MM.1S (cell line): ENCODE data around the gene DGKG.

Experiments used
- DNase-seq: peaks from one replicate; pipeline ENCODE4 v3.0.0-alpha.2; 2015
- H2AFZ ChIP-seq: fragments of 300-600 bp; sonication (generic); 2 replicates; pipeline ENCODE4 v1.6.0; 2016; ENCODE audit warnings: antibody characterized with exemption, low read length
- H3F3A ChIP-seq: fragments of 300-600 bp; sonication (generic); 2 replicates; pipeline ENCODE4 v1.6.1; 2016; ENCODE audit warnings: mild to moderate bottlenecking, antibody characterized with exemption, low read length, moderate library complexity, mixed read lengths; ENCODE audit not compliant: insufficient read depth
- H3K27ac ChIP-seq: fragments of 300-600 bp; sonication (generic); 2 replicates; pipeline ENCODE4 v1.5.1; 2016; ENCODE audit warnings: mild to moderate bottlenecking, low read length
- H3K27me3 ChIP-seq: fragments of 300-600 bp; sonication (generic); replicated peaks from 2 replicates; pipeline ENCODE4 v1.6.0; 2016; ENCODE audit warnings: low read length; ENCODE audit not compliant: insufficient read depth
- H3K36me3 ChIP-seq: fragments of 300-600 bp; sonication (generic); replicated peaks from 2 replicates; pipeline ENCODE4 v1.6.1; 2016; ENCODE audit warnings: mild to moderate bottlenecking, low read length, mixed read lengths; ENCODE audit not compliant: insufficient read depth
- H3K4me1 ChIP-seq: fragments of 300-600 bp; sonication (generic); 2 replicates; pipeline ENCODE4 v1.6.1; 2016; ENCODE audit warnings: low read length, mixed read lengths
- H3K4me2 ChIP-seq: fragments of 300-600 bp; sonication (generic); 2 replicates; pipeline ENCODE4 v1.6.0; 2016; ENCODE audit warnings: low read depth, low read length
- H3K4me3 ChIP-seq: fragments of 300-600 bp; sonication (generic); 2 replicates; pipeline ENCODE4 v1.5.1; 2016; ENCODE audit warnings: low read length, mixed read lengths
- H3K79me2 ChIP-seq: fragments of 300-600 bp; sonication (generic); 2 replicates; pipeline ENCODE4 v1.6.1; 2016; ENCODE audit warnings: mixed run types, low read length, mixed read lengths
- H3K9ac ChIP-seq: fragments of 300-600 bp; sonication (generic); 2 replicates; pipeline ENCODE4 v1.6.1; 2016; ENCODE audit warnings: low read length, mixed read lengths
- H3K9me2 ChIP-seq: fragments of 300-600 bp; sonication (generic); replicated peaks from 2 replicates; pipeline ENCODE4 v1.6.1; 2016; ENCODE audit warnings: mild to moderate bottlenecking, low read length, mixed read lengths; ENCODE audit not compliant: insufficient read depth
- H3K9me3 ChIP-seq: fragments of 300-600 bp; sonication (generic); replicated peaks from 2 replicates; pipeline ENCODE4 v1.6.1; 2016; ENCODE audit warnings: mild to moderate bottlenecking, low read length, mixed read lengths; ENCODE audit not compliant: insufficient read depth
- H4K20me1 ChIP-seq: fragments of 300-600 bp; sonication (generic); 2 replicates; pipeline ENCODE4 v1.6.1; 2016; ENCODE audit warnings: mild to moderate bottlenecking, low read length, moderate library complexity, mixed read lengths; ENCODE audit not compliant: insufficient read depth
- CTCF ChIP-seq: fragments of 300-600 bp; sonication (generic); IDR thresholded peaks from 2 replicates; pipeline ENCODE4 v1.5.1; 2016; ENCODE audit warnings: antibody characterized with exemption, low read length, mixed read lengths
- EZH2 ChIP-seq: fragments of 300-600 bp; sonication (generic); optimal IDR thresholded peaks from 2 replicates; pipeline ENCODE3; 2017; ENCODE audit warnings: low read depth, mild to moderate bottlenecking, antibody characterized with exemption, low read length, mixed read lengths
- EZH2phosphoT487 ChIP-seq: fragments of 300-600 bp; sonication (generic); IDR thresholded peaks from 2 replicates; pipeline ENCODE4 v1.6.1; 2018; ENCODE audit warnings: antibody characterized with exemption, low read length

DGKG gene

GRCh38 chr3:186254676-186255650 is 107.1 kb downstream of the DGKG start:
- Histone ChIP-seq H3K9me3 (no peaks in the 10 kb centered on the region), H3F3A (no peaks in the 10 kb centered on the region), H3K27me3 (no peaks in the 10 kb centered on the region), H2AFZ (no peak overlapping the region), H3K36me3 (no peaks in the 10 kb centered on the region), H4K20me1 (no peaks in the 10 kb centered on the region), H3K4me2 (no peak overlapping the region), H3K9ac (no peak overlapping the region), H3K4me1 (no peaks in the 10 kb centered on the region), H3K27ac (no peak overlapping the region), H3K79me2 (no peaks in the 10 kb centered on the region), H3K9me2 (no peaks in the 10 kb centered on the region), H3K4me3 (no peak overlapping the region)
- no peak for DNase-seq
- TF ChIP-seq EZH2phosphoT487 = no peak

- H3K9ac ChIP-seq = no peak overlapping the region
- no peaks in the 10 kb centered on the region for H3K4me1 ChIP-seq
- no peaks in the 10 kb centered on the region for H3F3A ChIP-seq
- TF ChIP-seq CTCF (no peak), EZH2phosphoT487 (no peak), EZH2 (no peak)
- no peak for DNase-seq
- no peak overlapping the region for H3K27ac ChIP-seq
- H3K36me3 ChIP-seq = no peaks in the 10 kb centered on the region
- H3K27me3 ChIP-seq = no peaks in the 10 kb centered on the region
- H3K4me3 ChIP-seq = no peak overlapping the region
- no peaks in the 10 kb centered on the region for H3K9me3 ChIP-seq
- no peak overlapping the region for H3K4me2 ChIP-seq
- H2AFZ ChIP-seq = no peak overlapping the region
- H3K79me2 ChIP-seq = no peaks in the 10 kb centered on the region
- no peaks in the 10 kb centered on the region for H4K20me1 ChIP-seq
- H3K9me2 ChIP-seq = no peaks in the 10 kb centered on the region
These were observed 110.0 kb downstream of the DGKG start for GRCh38 chr3:186251948-186252619.

GRCh38 chr3:186248850-186249249 is 113.2 kb downstream of the DGKG start:
- no peaks in the 10 kb centered on the region for H3K4me1 ChIP-seq
- H3K9ac ChIP-seq = no peak overlapping the region
- H3K36me3 ChIP-seq = no peaks in the 10 kb centered on the region
- no peaks in the 10 kb centered on the region for H3K79me2 ChIP-seq
- no peak overlapping the region for H3K4me2 ChIP-seq
- H3K9me3 ChIP-seq = no peaks in the 10 kb centered on the region
- DNase-seq = no peak
- no peaks in the 10 kb centered on the region for H3K27me3 ChIP-seq
- no peaks in the 10 kb centered on the region for H3K9me2 ChIP-seq
- no peak for TF ChIP-seq CTCF
- TF ChIP-seq EZH2 = no peak
- no peak for TF ChIP-seq EZH2phosphoT487
- H4K20me1 ChIP-seq = no peaks in the 10 kb centered on the region
- H3K27ac ChIP-seq = no peak overlapping the region
- H2AFZ ChIP-seq = no peak overlapping the region
- no peaks in the 10 kb centered on the region for H3F3A ChIP-seq
- H3K4me3 ChIP-seq = no peak overlapping the region
